Globus pallidus (tissue), 1 donor: Measurements from ENCODE around the gene ACER3.
"Not testable (repeated sequence)": the region's sequence is repeated elsewhere in the genome, so short reads cannot be mapped to it uniquely, and the experiment has no call there.

Experiments used
- DNase-seq: peaks from one replicate; pipeline ENCODE4 v3.0.0-alpha.2; 2015; ENCODE audit warnings: low spot score

Gene ACER3

GRCh38 chr11:76919887-76920746 is 59.4 kb downstream of the ACER3 start:
- peak; percentile 93 for DNase-seq

- no peak for DNase-seq
Measured at GRCh38 chr11:76927160-76927559, 66.4 kb downstream of the ACER3 start.

- DNase-seq: no peak
Measured at GRCh38 chr11:76935042-76935441, 74.3 kb downstream of the ACER3 start.

GRCh38 chr11:76939219-76939631 is 78.5 kb downstream of the ACER3 start:
- DNase-seq: no peak

DNA sequence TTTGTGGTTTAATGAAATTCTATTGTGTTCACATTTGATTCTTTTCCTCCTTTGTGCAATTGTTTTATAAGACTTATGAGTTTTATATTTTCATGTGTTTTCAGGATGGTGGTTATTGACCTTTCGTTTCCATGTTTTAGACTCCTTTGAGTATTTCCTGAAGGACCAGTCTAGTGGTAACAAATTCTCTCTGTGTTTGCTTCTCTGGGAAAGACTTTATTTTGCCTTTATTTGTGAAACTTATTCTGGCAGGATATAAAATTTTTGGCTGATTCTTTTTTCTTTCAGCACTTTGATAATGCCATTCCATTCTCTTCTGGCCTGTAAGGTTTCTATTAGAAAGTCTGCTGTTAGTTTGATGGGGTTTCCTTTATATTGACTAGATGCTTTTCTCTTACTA is 83.5 kb downstream of the ACER3 start:
- DNase-seq: no peak

DNA sequence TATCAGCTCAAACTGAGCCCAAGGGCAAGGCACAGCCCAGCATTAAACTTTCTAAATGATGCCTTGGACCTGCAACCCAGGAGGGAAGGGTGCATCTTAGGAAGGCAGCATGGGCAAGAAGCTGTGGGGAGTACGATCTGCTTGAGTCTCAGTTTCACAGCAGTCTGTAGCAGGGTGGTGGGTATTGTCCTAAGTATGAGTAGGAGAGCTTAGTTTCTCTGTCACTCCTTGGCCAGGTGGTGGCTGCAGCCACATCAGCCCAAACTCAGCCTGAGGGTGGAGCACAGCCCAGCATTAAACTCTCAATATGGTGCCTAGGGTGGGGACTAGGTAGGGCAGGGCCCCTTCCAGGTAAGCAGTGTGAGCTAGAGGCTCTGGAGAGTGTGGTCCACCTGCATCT is 85.5 kb downstream of the ACER3 start:
- DNase-seq: no peak

DNA sequence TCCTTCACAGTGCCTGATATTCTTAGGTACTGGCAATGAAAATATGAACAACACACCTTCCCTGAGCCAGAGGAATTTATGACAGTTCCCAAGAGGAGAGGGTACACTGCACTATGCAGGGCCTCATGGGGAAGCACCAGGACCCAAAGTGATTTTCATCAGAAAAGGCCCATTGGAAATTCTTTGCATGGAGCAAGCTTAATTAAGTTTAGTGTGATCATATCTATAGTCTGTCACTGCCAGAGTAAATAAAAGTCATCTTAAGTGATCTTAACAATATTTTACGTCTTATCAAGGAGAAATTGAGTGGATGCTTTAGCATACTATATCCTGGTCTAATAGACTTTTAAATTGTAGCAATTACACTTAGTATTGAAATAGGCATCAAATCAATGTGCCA is 86.5 kb downstream of the ACER3 start:
- no peak for DNase-seq

GRCh38 chr11:76947800-76948199 is 87.1 kb downstream of the ACER3 start:
- no peak for DNase-seq

DNA sequence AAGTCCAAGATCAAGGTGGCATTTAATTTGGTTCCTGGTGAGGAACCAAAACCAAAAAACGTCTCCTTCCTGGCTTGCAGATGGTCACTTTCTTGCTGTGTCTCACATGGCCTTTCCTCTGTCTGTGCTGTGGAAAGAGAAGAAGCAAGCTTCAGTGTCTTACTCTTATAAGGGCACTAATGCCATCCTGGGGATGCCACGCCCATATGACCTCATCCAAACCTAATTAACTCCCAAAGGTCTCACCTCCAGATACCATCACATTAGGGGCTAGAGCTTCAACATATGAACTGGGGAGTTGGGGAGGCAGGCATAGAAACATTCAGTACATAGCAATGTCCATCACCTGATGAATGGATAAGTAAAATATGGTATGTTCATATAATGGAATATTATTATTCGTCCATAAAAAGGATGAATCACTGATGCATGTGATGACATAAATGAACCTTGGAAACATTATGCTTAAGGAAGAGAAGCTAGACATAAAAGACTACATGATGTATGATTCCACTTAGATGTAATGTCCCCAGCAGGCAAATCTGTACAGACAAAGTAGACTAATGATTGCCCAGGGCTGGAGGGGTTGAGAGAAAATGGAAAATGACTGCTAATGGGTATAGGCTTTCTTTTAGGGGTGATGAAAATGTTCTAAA is 94.9 kb downstream of the ACER3 start:
- DNase-seq: no peak

GRCh38 chr11:76962583-76963416 is 102.1 kb downstream of the ACER3 start:
- DNase-seq: no peak

DNA sequence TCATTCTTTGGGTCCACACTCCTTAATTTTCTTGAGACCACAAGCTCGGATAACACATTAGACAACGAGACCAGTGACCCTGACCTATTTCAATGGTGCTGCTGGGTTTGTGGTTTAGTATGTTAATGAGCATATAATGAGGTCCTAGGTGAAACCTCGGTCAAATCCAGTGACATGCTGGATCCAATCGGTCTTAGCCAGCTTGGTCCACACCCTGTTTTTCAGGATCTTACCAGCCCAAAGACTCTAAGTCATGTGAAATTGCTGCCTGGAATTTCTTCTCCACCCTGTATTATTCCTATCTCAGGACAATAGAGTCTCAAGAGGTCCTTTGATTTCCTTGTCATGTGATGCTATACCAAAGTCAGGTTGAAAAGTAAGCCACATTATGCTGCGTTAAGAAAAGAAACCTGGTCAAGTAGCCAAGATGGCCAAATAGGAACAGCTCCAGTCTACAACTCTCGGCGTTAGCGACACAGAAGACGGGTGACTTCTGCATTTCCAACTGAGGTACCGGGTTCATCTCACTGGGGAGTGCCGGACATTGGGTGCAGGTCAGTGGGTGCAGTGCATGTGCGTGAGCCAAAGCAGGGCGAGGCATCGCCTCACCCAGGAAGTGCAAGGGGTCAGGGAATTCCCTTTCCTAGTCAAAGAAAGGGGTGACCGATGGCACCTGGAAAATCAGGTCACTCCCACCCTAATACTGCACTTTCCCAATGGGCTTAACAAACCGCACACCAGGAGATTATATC is 102.9 kb downstream of the ACER3 start:
- not testable (repeated sequence) for DNase-seq

GRCh38 chr11:76972051-76972450 is 111.3 kb downstream of the ACER3 start:
- no peak for DNase-seq

GRCh38 chr11:76974179-76974891 is 113.6 kb downstream of the ACER3 start:
- no peak for DNase-seq

DNA sequence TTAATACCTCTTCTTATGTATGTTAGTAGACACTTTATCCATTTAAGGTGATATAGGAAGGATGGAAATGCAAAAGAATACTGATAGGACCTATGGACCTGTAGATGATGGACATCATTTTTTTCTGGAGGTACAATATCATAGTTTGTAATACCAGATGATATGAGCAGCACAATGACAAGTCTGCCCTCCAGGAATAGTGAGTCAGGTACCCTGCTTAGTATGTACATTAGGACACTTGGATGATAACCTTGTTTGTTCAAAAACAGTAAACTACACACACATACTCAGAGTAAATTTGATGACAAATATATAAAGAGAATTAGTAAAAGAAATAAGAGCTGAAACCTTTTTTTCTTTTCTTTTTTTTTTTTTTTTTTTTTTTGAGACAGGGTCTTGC is 114.8 kb downstream of the ACER3 start:
- DNase-seq: no peak

DNA sequence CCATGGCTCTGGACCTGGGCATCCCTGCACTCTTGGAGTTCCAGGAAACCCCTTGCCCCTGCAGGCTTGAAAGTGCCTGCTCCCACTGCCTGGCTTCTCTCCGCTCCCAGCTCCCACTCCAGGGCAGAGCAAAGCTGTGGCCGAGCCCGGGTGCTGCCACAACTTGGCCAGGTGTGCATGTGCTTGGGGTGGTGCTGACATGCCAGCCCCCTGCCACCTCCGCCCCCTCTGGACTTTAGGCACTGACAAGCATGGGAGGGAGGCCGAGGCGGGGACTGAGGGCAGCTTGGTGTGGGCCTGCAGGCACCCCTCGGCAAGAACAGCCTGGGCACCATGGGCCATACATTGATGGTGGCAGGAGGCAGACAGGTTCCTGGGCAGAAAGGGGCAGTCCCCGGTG is 117.1 kb downstream of the ACER3 start:
- no peak for DNase-seq

GRCh38 chr11:76978239-76978638 is 117.5 kb downstream of the ACER3 start:
- no peak for DNase-seq

GRCh38 chr11:76978818-76979217 is 118.1 kb downstream of the ACER3 start:
- DNase-seq: peak; percentile 26

GRCh38 chr11:76980196-76980595 is 119.5 kb downstream of the ACER3 start:
- no peak for DNase-seq

DNA sequence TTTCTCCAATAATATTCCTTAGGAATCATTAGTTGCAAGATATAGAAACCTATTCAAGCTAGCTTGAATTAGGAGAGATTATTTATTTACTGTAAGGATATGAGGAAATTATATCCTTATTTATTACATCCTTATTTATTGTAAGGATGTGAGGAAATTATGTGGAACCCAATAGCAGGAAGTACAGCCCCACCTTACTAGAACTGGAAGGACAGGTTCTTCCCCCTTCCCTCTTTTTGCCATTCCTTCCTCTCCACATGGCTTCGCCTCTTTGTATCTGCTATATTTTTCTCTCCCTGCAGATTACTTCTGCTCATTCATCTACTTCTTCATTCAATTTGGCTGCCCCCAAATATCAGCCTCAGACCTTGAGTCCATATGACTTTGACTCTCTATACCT is 124.0 kb downstream of the ACER3 start:
- DNase-seq: no peak

GRCh38 chr11:76987203-76987602 is 126.5 kb downstream of the ACER3 start:
- DNase-seq: no peak

DNA sequence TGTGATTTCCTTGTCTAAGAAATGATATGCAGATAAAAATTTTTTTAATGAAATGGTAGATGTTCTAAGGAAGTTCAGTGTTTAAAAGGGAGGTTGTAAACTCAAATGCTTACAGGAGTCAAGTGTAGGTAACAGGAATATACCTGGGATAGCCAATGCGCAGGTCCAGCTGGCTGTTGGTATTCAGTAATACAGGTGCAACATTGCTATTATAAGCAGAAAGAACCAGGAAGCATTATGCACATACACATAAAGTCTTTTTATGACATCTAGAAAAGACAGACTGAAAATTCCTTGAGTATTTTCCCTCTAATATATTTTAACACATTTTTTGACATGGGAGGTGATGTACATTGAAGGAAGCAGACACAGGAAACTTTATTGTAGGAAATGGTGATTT is 129.9 kb downstream of the ACER3 start:
- DNase-seq: no peak
